Activated naive CD8-positive, alpha-beta T cell (primary cell): ENCODE results near the gene ECM2.

Experiments
- H3K27ac Mint-ChIP-seq: one replicate; pipeline ENCODE4 v1.8.0; 2021; ENCODE audit warnings: mixed read lengths
- H3K27me3 Mint-ChIP-seq: one replicate; pipeline ENCODE4 v1.8.0; 2021; ENCODE audit warnings: mixed read lengths
- H3K36me3 Mint-ChIP-seq: one replicate; pipeline ENCODE4 v1.8.0; 2021; ENCODE audit warnings: mixed read lengths
- H3K4me1 Mint-ChIP-seq: one replicate; pipeline ENCODE4 v1.8.0; 2021; ENCODE audit warnings: low read depth, mixed read lengths
- H3K4me3 Mint-ChIP-seq: one replicate; pipeline ENCODE4 v1.8.0; 2021; ENCODE audit warnings: mild to moderate bottlenecking, mixed read lengths
- H3K9me3 Mint-ChIP-seq: one replicate; pipeline ENCODE4 v1.8.0; 2021; ENCODE audit warnings: low read depth, mixed read lengths

The ECM2 gene

DNA sequence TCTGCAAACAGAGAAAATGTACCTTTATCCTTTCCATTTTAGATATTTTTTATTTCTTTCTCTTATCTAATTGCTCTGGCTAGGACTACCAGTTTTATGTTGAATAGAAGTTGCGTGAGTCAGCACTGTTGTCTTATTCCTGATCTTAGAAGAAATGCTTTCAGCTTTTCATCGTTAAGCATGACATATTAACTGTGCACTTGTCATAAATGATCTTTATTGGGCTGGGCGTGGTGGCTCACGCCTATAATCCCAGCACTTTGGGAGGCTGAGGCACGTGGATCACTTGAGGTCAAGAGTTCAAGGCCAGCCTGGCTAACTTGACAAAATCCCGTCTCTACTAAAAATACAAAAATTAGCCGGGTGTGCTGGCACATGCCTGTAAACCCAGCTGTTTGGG, 8.2 kb upstream of the ECM2 start:
- H3K4me1 Mint-ChIP-seq = no peaks in the 10 kb centered on the region

DNA sequence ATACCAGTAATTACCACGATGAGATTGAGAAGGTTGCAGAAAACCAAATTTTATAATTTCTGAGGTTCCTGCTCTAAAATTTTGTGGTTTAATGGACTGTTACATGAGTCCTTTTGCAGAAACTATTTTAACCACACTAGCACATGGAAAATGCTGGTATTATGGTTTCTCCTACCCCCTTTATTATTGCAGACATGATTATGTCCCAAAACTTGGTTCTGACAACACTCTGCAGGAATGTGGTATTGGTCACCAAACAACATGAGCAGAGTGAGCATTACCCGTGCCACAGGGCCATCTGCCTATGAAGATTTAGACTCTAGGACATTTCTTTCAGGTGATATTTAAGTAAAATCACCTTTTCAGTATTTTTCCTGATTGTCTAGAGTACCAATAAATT, 2.8 kb upstream of the ECM2 start:
- Mint-ChIP-seq H3K27me3 (no peaks in the 10 kb centered on the region), H3K9me3 (no peaks in the 10 kb centered on the region), H3K4me3 (no peak overlapping the region), H3K27ac (no peak overlapping the region), H3K4me1 (no peaks in the 10 kb centered on the region), H3K36me3 (no peaks in the 10 kb centered on the region)

More for the DNA sequence above, 8.2 kb upstream of the ECM2 start:
- H3K36me3 Mint-ChIP-seq = peaks cover 2% of the 10 kb centered on the region
- H3K27me3 Mint-ChIP-seq = no peaks in the 10 kb centered on the region
- H3K27ac Mint-ChIP-seq = no peak overlapping the region
- H3K9me3 Mint-ChIP-seq = no peaks in the 10 kb centered on the region
- no peak overlapping the region for H3K4me3 Mint-ChIP-seq

DNA sequence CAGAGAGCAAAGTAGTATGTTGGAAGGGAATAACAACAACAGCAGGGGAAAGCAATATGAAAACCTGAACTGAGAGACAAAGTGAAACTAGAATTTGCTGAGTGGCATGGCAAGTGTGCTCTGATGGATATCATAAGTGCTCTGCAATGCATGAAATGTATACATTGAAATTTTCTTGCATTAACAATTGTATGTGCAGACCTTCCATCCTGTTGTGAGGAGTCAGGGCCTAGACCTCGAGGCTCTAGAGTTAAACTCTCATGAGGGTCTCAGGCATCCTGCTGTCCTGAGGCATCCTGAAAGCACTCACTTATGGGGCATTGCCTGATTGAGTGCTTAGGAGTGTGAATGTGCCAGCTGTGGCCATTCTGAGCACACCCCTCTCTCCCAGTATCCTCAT, 1.1 kb downstream of the ECM2 start:
- H3K4me1 Mint-ChIP-seq = no peaks in the 10 kb centered on the region
- H3K4me3 Mint-ChIP-seq = no peak overlapping the region
- peaks cover 9% of the 10 kb centered on the region for H3K9me3 Mint-ChIP-seq
- H3K27ac Mint-ChIP-seq = no peak overlapping the region
- no peaks in the 10 kb centered on the region for H3K27me3 Mint-ChIP-seq
- peaks cover 7% of the 10 kb centered on the region for H3K36me3 Mint-ChIP-seq

DNA sequence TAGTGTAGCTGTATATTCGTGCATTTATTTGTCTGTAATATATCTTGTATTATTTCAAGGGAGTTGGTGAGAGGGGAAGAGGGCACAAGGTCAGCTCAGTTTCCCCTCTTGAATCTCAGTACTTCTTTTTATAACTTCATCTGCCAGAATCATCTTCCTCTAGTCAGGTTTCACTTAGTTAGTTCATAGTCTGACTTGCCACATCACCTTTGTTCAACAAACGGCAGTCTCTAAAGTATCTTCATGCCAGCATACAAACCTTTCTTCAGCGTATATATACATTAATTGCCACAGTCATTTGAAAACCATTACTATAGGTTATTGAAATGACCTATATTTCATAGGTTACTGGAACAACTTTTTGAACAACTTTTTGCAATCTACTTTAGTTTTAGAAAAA, 1.6 kb downstream of the ECM2 start:
- no peak overlapping the region for H3K27ac Mint-ChIP-seq
- H3K36me3 Mint-ChIP-seq = peaks cover 7% of the 10 kb centered on the region
- H3K4me1 Mint-ChIP-seq = no peaks in the 10 kb centered on the region
- no peak overlapping the region for H3K4me3 Mint-ChIP-seq
- peaks cover 9% of the 10 kb centered on the region for H3K9me3 Mint-ChIP-seq
- H3K27me3 Mint-ChIP-seq = no peaks in the 10 kb centered on the region

DNA sequence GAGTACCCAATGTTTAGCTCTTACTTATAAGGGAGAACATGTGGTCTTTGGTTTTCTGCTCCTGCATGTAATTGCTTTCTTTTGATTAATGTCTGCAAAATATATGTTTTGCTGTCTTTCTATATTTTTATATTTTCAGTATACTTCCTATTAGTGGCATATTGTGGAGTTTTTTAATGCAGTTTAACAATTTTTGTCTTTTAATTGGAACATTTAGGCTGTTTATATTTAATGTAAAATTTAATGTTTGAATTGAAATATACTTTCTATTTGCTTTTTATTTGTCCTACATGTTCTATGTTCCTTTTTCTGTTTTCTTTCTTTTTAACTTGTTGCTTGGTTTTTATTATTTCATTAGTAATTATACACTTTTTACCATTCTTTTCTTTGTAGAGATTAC, 4.9 kb downstream of the ECM2 start:
- H3K27me3 Mint-ChIP-seq = no peaks in the 10 kb centered on the region
- peaks cover 9% of the 10 kb centered on the region for H3K9me3 Mint-ChIP-seq
- no peaks in the 10 kb centered on the region for H3K4me1 Mint-ChIP-seq
- H3K4me3 Mint-ChIP-seq = no peak overlapping the region
- peaks cover 10% of the 10 kb centered on the region for H3K36me3 Mint-ChIP-seq
- H3K27ac Mint-ChIP-seq = no peak overlapping the region

DNA sequence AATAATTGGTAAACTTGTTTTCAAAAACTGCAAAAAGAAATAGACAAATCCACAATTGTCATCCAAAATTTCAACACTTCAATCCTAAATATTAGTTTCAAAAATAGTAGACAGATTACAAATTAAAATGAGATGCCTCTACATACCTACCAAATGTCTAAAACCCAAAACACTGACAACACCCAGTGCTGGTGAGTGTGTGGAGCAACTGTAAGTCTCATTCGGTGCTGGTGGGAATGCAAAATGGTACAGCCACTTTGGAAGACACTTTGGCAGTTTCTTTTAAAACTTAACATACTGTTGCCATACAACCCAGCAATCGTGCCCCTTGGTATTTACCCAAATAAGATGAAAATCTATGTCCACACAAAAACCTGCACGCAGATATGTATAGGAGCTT, 6.7 kb downstream of the ECM2 start:
- no peaks in the 10 kb centered on the region for H3K4me1 Mint-ChIP-seq
- H3K4me3 Mint-ChIP-seq = no peak overlapping the region
- H3K36me3 Mint-ChIP-seq = peaks cover 10% of the 10 kb centered on the region
- H3K27ac Mint-ChIP-seq = no peak overlapping the region
- peaks cover 9% of the 10 kb centered on the region for H3K9me3 Mint-ChIP-seq
- H3K27me3 Mint-ChIP-seq = no peaks in the 10 kb centered on the region

DNA sequence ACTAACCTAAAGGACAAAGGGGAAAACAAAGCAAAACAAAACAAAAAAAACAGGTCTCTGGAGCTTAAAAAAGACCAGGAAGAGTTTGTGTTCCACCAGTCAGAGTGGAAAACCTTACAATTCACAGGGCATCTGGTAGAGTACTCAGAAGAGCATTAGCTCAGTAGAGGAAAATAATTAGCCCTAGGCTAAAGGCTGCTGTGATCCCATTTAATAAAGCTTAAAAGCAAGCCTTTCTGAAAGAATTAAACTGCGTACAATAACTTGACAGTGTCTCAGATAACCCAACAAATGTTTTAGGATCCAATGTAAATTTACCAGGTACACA, 7.3 kb downstream of the ECM2 start:
- H3K9me3 Mint-ChIP-seq = peaks cover 9% of the 10 kb centered on the region
- no peaks in the 10 kb centered on the region for H3K27me3 Mint-ChIP-seq
- H3K4me3 Mint-ChIP-seq = no peak overlapping the region
- no peaks in the 10 kb centered on the region for H3K4me1 Mint-ChIP-seq
- no peak overlapping the region for H3K27ac Mint-ChIP-seq
- peaks cover 10% of the 10 kb centered on the region for H3K36me3 Mint-ChIP-seq

DNA sequence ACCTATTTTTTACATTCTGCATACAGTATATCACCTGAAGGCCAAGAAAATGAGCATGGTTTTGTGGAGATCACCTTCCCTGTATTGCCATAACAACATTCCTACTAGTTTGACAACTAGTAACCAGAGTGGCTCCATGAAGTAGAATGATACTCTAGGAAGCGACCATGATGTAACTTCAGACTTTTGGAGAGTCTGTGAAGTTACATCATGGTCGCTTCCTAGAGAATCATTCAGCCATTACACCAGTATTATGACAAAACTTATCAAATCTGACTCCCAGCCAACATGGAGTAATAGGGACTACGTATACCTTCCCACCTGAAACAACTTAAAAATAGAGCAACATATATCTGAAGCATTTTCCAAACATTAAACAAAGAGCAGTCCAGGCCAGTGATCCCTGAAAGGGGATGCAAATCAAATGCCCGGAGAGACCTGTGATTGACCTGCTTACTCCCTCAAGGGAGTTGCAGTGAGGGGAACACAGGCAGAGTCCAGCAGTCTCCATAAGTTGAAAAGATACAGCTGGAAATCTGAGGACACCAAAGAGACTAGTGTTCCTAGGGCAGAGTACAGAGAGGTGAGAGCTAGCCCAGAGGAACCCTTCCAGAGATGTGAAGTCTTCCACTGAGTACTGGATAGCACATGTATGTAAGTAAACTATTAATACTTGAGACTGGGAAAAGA, 7.8 kb downstream of the ECM2 start:
- Mint-ChIP-seq H3K27me3 (no peaks in the 10 kb centered on the region), H3K27ac (peak overlapping the region; percentile 7), H3K9me3 (peaks cover 9% of the 10 kb centered on the region), H3K4me3 (no peak overlapping the region), H3K36me3 (peaks cover 10% of the 10 kb centered on the region), H3K4me1 (no peaks in the 10 kb centered on the region)

DNA sequence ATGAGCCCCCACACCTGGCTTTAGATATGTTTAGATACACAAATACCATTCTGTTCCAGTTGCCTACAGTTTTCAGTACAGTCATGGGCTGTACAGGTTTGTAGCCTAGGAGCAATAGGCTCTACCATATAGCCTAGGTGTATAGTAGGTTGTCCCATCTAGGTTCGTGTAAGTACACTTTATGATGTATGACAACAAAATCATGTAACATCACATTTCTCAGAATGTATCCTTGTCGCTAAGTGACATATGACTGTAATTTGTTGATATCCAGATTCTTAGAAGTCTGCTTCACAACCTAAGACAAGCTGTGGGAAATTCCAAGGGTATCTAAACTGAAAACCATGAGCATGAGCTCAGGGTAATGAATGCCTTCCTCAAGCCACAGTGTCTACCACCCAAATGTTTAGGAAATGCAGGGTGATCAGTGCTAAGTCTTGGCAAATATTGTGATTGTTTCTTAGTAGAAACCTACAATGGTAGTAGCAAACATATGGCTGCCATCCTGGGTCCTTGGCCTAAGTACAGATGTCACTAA, 8.4 kb downstream of the ECM2 start:
- Mint-ChIP-seq H3K4me1 (no peaks in the 10 kb centered on the region), H3K4me3 (no peak overlapping the region), H3K27ac (no peak overlapping the region), H3K27me3 (no peaks in the 10 kb centered on the region), H3K36me3 (peaks cover 8% of the 10 kb centered on the region), H3K9me3 (peaks cover 7% of the 10 kb centered on the region)

DNA sequence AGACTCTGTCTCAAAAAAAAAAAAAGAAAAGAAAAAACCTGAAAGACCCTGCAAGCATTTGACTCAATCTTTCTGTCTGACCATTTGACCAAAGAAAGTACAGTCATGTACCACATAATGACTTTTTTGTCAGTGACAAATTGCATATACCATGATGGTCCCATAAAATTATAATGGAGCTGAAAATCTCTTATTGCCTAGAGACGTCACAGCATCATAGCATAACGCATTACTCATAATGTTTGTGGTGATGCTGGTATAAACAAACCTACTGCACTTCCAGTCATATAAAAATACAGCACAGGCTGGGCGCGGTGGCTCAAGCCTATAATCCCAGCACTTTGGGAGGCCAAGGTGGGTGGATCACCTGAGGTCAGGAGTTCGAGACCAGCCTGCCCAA, 10.5 kb downstream of the ECM2 start:
- H3K4me1 Mint-ChIP-seq = no peaks in the 10 kb centered on the region
- no peak overlapping the region for H3K4me3 Mint-ChIP-seq
- H3K9me3 Mint-ChIP-seq = no peaks in the 10 kb centered on the region
- H3K27ac Mint-ChIP-seq = no peak overlapping the region
- peaks cover 2% of the 10 kb centered on the region for H3K36me3 Mint-ChIP-seq
- no peaks in the 10 kb centered on the region for H3K27me3 Mint-ChIP-seq

DNA sequence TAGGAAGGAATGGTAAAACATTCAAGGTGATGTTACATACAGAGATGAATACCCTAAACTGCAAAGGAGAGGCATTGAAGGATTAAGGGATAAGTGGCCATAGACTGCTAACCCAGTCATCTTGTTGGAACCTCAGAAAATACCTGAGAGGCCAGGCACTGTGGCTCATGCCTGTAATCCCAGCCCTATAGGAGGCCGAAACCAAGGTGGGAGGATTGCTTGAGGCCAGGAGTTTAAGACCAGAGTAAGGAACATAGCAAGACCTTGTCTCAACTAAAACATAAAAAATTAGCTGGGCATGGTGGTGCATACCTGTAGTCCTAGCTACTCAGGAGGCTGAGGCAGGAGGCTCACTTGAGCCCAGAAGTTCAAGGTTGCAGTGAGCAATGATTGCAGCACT, 10.9 kb downstream of the ECM2 start:
- Mint-ChIP-seq H3K36me3 (peaks cover 2% of the 10 kb centered on the region), H3K4me3 (no peak overlapping the region), H3K27me3 (no peaks in the 10 kb centered on the region), H3K4me1 (no peaks in the 10 kb centered on the region), H3K9me3 (no peaks in the 10 kb centered on the region), H3K27ac (no peak overlapping the region)

DNA sequence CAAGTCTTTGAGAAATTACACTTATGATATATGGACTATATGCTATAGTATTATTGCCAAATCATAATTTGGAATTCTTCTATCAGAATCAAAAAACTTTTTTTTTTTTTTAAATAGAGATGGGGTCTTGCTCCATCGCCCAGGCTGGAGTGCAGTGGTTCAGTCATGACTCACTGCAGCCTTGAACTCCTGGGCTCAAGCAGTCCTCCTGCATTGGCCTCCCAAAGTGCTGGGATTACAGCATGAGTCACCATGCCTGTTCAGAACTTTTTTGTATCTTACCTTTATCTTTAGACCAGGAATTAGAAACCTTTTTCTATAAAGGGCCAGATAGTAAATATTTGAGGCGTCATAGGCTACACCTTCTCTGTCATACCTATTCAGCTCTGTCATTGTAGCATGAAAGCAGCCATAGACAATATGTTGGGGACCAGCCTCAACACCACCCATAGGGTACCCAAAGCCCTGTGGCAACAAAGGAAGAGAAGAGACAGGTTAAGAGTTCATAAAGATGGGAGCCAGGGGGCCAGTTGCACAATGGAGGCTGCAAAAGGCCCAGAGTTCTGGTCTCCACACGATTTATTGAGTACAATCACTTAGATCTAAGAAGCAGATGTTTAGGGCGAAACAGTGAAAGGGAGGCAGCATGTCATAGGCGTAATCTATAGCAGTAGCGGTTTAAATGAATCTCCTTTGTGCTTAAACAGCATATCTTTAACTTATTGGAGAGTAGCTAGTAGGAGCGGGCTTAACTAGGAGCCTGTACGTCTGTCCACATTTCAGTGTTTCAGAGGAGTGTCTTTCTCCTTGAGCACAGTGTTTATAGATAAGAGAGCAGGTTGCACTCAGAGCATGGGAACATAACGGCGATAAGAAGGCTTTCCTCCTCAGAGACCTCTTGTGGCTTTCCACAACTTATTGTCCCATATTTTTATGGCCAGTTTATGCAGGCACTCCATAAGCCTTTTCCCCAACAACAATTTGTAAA, 12.5 kb downstream of the ECM2 start:
- no peak overlapping the region for H3K4me3 Mint-ChIP-seq
- H3K27me3 Mint-ChIP-seq = no peaks in the 10 kb centered on the region
- H3K4me1 Mint-ChIP-seq = no peaks in the 10 kb centered on the region
- H3K27ac Mint-ChIP-seq = no peak overlapping the region
- no peaks in the 10 kb centered on the region for H3K9me3 Mint-ChIP-seq
- H3K36me3 Mint-ChIP-seq = peaks cover 2% of the 10 kb centered on the region

DNA sequence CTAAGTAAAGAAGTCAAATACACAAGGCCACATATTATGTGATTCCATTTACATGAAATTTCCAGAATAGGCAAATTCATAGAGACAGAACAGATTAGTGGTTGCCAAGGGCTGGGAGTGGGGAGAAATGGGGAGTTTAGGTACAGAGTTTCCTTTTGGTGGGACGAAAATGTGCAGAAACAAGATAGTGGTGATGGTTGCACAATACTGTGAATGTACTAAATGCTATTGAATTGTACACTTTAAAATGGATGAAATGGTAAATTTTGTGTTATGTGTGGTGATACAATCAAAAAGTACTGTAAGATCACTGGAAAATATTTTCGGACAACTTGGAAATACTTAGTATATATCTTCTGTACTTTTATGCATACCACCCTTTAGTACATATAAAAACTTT, 15.0 kb downstream of the ECM2 start:
- no peaks in the 10 kb centered on the region for H3K4me1 Mint-ChIP-seq
- no peaks in the 10 kb centered on the region for H3K27me3 Mint-ChIP-seq
- H3K27ac Mint-ChIP-seq = no peak overlapping the region
- no peaks in the 10 kb centered on the region for H3K36me3 Mint-ChIP-seq
- no peak overlapping the region for H3K4me3 Mint-ChIP-seq
- no peaks in the 10 kb centered on the region for H3K9me3 Mint-ChIP-seq

DNA sequence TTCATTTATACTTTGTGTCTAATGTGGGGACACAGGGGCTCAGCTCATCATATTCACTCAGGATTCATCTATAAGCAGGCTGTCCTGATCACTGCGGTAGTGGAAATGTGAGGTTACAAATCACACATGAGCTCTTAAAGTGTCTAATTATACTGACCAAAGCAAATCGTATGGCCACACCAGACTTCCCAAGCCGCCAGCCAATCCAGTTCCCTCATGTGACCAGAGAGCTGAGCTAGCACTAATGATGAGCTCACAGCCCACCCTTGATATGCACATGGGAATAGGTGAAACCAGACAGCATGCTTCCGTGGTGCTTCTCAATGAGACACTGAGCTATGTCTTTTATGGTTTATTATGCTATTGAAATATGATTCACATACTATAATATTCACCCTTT, 17.6 kb downstream of the ECM2 start:
- Mint-ChIP-seq H3K36me3 (no peaks in the 10 kb centered on the region), H3K9me3 (no peaks in the 10 kb centered on the region), H3K4me1 (no peaks in the 10 kb centered on the region), H3K27me3 (no peaks in the 10 kb centered on the region), H3K27ac (no peak overlapping the region), H3K4me3 (no peak overlapping the region)

DNA sequence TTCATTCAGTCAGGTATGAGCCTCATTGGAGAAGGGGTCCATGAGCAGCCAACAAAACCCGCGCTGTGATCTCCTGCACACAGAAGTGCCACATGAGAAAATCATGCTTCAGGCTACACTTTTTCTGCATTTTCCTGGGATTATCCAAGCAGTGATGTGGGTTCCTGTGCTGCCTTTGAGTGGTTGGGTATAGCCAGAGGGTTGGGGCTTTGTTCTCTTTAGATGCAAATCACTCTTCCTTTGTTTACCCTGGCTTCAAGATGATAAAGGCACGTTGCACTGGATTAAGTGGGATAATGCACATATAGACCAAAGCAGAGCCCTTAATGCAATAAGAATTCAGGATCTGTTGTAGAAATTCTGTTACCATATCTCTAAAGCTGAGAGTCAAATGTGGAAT, 18.7 kb downstream of the ECM2 start:
- Mint-ChIP-seq H3K9me3 (no peaks in the 10 kb centered on the region), H3K27ac (no peak overlapping the region), H3K4me3 (no peak overlapping the region), H3K27me3 (no peaks in the 10 kb centered on the region), H3K4me1 (no peaks in the 10 kb centered on the region), H3K36me3 (no peaks in the 10 kb centered on the region)
